GM19372 (cell line): ENCODE data around the gene NUMB.
"Not testable (repeated sequence)": the region's sequence is repeated elsewhere in the genome, so short reads cannot be mapped to it uniquely, and the experiment has no call there.

ENCODE experiments used
- ATAC-seq: cut with Tn5 transposase; IDR thresholded peaks from one replicate; pipeline ENCODE4 v1.9.1; 2021; ENCODE audit warnings: mild to moderate bottlenecking, low read depth, moderate library complexity; ENCODE audit not compliant: unreplicated experiment

Gene NUMB

DNA sequence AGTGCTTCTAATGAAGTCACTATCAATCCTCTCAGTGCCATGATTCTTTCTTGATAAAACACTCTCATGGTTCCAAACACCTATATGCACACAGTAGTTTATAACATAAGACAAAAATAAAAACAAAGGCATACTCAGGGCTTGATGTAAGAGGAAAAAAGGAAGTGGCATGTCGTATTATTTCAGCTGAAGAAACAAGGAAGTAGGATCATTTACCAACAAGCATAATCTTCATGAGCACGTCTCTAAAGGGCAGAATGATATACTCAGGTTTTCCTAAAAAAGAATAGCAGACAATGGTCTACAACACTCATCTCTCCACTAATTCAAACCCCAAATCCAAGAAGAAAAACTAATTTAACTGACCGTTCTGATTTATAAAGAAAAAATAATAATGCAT lies 33.9 kb downstream of the NUMB start:
- no peak for ATAC-seq

DNA sequence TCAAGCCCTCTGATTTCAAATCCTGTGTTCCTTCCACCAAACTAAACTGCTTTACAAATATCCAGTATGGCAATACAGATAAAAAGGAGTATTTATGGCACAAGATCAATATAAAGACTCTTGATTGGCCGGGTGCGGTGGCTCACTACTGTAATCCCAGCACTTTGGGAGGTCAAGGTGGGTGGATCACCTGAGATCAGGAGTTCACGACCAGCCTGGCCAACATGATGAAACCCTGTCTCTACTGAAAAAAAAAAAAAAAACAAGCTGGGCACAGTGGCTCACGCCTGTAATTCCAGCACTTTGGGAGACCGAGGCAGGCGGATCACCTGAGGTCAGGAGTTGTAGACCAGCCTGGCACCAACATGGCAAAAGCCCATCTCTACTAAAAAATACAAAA lies 35.3 kb downstream of the NUMB start:
- ATAC-seq: not testable (repeated sequence)

DNA sequence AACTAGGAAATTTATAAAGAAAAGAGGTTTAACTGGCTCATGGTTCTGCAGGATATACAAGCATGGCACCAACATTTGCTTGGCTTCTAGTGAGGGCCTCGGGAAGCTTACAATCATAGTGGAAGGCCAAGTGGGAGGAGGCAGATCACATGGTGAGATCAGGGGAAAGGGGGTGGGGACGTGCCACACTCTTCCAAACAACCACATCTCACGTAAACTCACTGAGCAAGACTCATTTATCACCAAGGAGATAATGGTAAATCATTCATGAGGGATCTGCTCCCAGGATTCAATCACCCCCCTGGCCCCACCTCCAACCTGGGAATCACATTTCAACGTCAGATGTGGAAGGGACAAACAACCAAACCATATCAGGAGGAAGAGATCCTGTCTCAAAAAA lies 35.8 kb downstream of the NUMB start:
- ATAC-seq: no peak

DNA sequence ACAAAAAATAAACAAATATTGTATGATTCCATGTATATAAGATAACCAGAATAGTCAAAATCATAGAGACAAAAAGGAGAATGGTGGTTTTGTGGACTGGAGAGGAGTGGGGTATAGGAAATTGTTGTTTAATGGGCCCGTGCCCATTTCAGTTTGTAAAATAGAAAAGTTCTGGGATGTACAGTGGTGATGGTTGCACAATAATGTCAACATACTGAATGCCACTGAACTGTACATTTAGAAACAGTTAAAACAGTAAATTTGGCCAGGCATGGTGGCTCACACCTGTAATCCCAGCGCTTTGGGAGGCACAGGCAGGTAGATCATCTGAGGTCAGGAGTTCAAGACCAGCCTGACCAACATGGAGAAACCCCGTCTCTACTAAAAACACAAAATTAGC lies 40.1 kb downstream of the NUMB start:
- ATAC-seq: no peak

DNA sequence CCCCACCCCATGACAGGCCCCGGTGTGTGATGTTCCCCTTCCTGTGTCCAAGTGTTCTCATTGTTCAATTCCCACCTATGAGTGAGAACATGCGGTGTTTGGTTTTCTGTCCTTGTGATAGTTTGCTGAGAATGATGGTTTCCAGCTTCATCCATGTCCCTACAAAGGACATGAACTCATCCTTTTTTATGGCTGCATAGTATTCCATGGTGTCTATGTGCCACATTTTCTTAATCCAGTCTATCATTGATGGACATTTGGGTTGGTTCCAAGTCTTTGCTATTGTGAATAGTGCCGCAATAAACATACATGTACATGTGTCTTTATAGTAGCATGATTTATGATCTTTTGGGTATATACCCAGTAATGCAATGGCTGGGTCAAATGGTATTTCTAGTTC lies 52.1 kb downstream of the NUMB start:
- ATAC-seq: not testable (repeated sequence)

DNA sequence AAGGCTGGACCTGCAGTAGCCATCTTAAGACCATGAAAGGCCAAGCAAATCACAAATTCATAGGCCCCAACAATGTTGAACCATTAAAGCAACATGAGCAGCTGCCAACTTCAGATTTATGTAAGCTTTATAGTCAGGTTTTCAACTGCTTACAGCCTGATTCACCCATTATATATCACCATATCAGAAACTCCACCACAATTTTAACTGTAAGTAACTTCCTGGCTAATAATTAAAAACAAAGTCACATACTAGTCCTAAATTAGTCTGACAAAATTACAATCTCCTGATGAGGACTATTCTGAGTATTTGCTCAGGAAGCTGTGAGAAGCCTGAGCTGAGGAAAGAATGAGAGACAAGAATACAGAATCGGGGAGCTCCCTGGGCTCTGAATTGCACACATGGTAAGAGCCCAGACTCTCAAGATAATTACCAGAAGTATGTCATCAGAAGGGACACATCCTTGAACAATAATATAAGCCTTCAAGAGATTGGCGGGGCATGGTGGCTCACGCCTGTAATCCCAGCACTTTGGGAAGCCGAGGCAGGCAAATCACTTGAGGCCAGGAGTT lies 55.1 kb downstream of the NUMB start:
- ATAC-seq: no peak

DNA sequence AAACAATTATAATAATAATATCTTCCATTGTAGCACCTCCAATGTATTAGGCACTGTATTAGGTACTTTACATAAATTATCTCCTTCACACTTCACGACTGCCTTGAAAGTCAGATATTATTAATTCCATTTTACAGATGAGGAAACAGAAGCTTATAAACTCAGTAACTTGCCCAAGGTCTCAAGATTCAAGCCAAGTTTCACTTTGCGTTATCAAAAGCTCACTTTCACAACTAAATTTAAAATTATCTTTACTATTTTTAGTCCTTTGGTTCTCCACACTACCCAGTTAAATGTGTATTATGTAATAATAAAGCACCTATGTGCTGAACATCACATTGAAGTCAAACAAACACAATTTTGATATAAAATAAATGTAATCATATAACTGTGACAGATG lies 55.8 kb downstream of the NUMB start:
- ATAC-seq: no peak

DNA sequence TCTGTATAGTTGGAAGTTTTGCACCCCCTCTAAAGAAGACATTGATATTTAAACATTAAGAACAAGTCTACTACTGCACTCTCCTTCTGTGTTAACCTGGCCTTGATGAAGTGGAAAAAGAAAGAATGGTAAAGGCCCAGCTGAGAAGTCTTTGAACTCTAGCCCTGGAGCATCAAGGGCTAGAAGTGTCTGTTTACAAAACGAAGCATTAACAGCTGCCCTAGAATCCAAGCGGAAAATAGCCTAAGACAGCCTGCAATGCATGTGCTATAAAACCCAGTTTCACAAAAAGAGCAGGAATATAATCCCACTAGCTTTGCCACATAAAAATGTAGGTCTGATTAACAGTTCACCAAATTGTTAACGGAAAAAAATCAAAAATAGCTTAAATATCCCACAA lies 60.5 kb downstream of the NUMB start:
- no peak for ATAC-seq

DNA sequence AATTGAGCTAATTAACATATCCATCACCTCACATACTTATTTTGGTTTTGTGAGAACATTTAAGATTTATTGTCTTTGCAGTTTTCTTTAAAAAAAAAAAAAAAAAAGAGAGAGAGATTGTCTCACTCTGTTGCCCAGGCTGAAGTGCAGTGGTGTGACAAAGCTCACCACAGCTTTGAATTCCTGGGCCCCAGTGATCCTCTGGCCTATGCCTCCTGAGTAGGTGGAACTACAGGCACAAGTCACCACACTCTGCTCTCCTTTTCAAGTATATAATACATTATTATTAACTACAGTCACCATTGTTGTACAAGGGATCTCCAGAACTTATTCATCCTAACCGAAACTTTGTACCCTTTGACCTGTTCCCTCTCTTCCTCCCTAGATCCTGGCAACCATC lies 64.0 kb downstream of the NUMB start:
- ATAC-seq: no peak

DNA sequence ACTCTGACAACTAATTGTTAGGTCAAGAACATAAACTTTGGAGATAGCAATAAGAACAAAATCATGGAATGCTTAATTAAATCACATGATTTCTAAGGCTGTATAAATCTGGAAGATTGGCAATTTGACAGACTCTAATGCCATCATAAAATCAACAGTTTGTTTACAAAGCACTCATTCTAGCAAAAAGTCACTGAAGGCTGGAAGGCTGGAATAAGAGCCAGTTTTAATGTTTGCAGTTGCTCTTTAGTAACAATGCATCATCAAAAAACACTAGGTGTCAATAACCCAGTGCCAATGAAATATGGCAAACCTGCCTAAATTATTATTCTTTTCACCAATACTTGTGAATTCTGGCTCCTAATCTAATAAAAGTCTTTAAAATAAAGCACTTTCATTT lies 65.0 kb downstream of the NUMB start:
- no peak for ATAC-seq

DNA sequence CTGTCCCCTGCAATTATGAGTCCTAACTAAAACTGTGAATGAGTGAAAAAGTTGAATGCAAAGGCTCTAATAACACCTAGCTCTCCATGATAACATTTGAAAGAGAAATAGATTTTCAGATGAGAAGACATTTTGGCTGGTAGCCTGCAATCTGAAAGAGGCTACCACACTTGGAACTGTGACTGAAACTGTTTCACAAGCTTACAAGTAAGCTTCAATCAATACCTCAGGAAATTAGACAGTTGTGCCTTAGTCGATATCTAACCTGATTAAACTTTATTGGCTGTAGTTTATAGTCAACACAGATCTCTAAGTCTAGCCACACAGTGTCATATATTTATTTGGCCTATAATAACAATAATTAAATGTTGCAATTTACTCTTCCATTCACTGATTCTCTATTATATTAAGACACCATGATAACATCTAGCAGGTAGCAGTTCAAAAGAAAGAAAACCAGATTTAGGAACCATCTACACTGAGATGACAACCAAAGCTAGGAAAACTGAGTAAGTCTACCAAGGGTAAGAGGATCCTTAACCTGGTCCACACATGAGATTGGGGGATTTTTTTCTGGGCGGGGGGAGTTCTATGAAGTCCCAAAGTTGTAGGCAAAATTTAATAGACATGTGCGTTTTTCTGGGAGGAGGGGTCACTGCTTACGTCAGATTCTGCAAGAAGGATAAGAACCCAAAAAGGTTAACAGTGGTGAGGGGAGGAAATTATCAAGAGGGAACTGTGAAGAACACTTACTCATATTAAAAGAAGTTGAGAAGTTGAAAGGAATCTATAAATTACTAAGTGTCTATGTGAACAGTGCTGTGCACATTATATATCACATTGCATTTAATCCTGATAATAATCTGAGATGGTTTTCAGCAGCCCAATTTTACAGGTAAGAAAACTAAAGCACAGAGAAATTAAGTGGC lies 65.8 kb downstream of the NUMB start:
- ATAC-seq: no peak

DNA sequence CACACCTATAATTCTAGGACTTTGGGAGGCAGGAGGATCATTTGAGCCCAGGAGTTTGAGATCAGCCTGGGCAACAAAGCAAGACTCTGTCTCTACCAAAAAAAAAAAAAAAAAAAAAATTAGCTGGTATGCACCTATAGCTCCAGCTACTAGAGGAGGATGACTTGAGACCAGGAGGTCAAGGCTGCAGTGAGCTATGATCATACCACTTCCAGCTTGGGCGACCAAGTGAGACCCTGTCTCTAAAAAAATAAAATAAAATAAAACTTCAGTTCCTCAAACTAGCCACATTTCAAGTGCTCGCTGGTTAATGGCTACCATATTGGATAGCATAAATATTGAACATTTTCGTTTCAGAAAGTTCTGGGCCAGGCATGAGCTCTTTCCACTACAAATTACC lies 70.5 kb downstream of the NUMB start:
- ATAC-seq: not testable (repeated sequence)

DNA sequence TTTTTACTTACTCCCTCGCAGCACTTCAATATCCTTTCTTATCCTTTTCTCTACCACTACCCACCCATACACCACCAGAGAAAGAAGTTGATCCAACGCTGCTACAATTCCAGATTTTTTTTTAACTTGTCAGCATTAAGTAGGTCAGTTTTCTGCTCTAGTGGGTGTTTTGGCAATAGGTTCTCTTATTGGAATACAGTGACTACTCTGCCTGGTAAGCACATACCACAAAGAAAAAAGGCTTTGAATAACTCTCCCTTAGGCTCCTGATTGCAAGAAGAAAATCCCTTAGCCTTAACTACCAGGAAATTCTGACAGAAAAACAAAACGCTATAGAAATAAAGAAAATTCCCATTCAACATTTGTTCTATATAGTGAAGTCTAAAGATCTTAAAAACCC lies 72.0 kb downstream of the NUMB start:
- ATAC-seq: no peak

DNA sequence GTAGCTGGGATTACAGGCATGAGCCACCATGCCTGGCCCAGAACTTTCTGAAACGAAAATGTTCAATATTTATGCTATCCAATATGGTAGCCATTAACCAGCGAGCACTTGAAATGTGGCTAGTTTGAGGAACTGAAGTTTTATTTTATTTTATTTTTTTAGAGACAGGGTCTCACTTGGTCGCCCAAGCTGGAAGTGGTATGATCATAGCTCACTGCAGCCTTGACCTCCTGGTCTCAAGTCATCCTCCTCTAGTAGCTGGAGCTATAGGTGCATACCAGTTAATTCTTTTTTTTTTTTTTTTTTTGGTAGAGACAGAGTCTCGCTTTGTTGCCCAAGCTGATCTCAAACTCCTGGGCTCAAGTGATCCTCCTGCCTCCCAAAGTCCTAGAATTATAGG lies 73.3 kb downstream of the NUMB start:
- not testable (repeated sequence) for ATAC-seq

DNA sequence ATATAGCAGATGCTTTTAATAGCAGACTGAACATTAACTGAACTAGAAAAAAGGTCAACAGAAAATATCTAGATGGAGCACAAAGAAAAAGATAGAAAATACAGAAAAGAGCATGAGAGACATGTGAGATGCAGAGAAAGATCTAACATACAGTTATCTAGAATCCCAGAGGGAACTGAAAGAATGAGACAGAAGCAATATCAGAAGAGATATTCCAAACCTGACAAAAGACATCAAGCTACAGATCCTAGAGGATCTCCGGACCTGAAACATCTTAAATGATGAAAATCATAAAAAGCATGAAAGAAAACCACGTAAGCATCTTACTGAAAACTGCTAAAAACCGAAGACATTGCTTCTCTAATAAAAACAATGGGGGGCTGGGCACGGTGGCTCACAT lies 75.0 kb downstream of the NUMB start:
- ATAC-seq: no peak

DNA sequence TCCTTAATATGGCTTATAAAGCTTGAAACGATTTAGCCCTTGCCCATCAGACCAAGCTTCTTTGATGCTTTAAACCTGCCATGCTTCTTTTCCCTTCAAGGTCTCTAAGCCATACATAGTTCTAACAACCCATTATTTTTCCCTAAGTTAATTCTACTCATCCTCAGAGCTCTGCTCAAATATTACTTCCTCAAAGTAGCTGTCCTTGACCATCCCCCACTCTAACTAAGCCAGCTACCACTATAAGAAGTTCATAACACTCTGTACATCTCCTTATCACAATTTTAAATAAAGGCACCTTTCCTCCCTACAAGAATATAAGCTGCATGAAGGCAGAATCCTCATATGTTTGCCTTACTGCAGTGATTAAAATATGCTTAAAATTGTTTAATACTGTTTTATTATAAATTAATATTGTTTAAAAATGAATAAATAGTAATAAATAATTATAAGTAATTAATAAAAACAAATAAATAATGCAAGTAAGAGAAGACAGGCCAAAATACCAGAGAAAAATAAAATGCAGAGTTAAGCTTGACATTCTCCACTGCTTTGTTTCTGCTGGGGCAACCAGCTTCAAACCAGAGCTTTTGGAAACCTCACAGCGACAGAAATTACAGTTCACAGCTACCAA lies 76.8 kb downstream of the NUMB start:
- no peak for ATAC-seq

DNA sequence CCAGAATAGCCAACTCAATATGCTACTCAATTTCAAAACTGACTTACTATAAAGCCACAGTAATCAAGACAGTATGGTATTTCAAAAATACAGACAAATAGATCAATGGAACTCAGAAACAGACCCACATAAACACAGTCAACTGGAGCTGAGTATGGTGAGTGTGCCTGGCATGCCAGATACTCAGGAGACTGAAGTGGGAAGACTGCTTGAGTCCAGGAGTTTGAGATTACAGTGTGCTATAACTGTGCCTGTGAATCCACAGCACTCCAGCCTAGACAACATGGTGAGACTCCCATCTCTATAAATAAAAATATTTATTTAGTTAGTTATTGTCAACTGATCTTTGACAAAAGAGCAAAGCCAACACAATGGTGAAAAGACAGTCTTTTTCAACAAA lies 81.8 kb downstream of the NUMB start:
- ATAC-seq: no peak

DNA sequence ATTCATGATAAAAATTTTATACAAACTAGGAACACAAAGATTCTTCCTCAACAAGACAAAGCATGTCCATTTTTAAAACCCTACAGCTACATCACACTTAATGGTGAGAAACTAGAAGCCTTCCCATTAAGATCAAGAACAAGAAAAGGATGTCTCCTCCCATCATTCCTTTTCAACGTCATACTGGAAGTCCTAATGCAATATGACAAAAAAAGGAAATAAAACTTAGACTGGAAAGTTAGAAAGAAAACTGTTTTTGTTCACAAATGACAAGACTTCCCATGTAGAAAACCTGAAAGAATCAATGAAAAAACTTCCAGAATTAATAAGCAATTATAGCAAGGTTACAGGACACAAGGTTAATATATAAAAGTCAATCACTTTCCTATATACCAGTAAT lies 82.5 kb downstream of the NUMB start:
- ATAC-seq: no peak

DNA sequence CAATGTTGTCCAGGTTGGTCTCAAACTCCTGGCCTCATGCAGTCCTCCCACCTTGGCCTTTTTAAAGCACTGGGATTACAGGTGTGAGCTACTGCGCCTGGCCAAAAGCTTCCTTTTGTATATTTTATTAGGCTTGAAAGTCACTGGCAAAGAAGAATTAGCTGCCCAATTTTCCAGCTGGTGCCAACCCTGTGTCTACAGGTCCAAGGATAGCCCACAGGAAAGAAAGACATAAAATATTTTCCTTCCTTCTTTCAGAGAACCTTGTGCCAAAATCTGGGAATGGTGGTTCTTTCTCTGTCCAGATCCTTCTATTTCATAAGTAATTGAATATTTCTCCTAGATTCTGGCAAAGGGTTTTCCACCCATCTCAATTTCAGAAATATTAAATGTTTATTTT lies 84.1 kb downstream of the NUMB start:
- no peak for ATAC-seq

DNA sequence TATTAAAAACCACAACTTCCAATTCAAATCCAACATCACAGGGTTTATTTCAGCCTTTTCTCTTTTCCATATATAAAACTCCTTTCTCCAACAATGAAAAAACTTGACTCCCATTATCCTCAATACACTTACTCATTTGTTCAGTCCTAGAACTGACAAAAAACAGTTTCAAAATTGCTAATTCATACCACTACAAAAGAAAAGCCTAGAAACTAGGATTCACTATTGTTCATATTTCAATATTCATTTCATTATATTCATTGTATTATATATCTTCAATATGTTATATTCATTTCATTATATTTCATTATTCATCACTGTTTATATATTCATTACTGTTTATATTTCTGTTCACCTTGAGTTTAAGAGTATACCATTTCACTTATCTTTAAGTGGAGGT lies 85.8 kb downstream of the NUMB start:
- ATAC-seq: no peak

DNA sequence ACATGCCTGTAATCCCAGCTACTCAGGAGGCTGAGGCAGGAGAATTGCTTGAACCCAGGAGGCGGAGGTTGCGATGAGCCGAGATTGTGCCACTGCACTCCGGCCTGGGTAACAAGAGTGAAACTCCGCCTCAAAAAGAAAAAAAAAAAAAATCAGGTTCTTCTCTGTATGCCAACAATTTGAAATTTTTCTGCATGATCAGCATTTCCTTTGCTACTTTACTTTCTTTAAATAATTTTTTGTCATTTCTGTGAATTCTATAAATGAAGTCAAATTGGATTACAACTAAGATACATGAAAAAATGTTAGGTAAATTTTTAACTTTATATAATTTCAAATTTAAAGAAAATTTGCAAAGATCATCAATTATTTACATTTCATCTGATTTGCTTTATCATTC lies 87.8 kb downstream of the NUMB start:
- ATAC-seq: no peak

DNA sequence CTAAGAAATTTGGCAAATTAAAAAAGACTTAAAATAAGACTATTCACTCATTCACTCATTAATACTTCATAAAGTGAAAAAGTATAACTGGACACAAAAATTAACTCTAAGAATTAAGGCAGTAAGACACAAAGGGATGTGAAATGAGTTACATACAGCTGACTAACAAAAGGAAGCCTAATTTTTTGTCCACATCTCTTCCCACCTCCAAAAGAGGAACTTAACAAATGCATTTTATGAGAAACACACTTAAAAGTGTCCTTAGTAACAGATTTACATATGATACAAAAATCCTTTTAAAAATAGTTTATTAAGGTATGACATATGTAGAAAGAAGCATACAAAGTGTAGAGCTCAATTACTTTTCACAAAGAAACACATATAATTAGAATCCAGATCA lies 88.9 kb downstream of the NUMB start:
- no peak for ATAC-seq
